Progenitor cell of endocrine pancreas (in vitro differentiated cells): Measurements from ENCODE around the gene ALPI. TPM values are rescaled to one million over a fixed set of nuclear protein-coding genes. Genes with fewer than 3 reads are reported as not detected.
"Not testable (repeated sequence)": the region's sequence is repeated elsewhere in the genome, so short reads cannot be mapped to it uniquely, and the experiment has no call there.

Source experiments
- DNase-seq: peaks from one replicate; pipeline ENCODE4 v3.0.0; 2021; ENCODE audit warnings: low spot score; ENCODE audit not compliant: unreplicated experiment
- H3K27ac Mint-ChIP-seq: 2 replicates; pipeline ENCODE4 v1.8.0; 2021; ENCODE audit warnings: mild to moderate bottlenecking, moderate library complexity, mixed read lengths
- H3K27me3 Mint-ChIP-seq: 2 replicates; pipeline ENCODE4 v1.8.0; 2021; ENCODE audit warnings: mixed read lengths
- H3K36me3 Mint-ChIP-seq: 2 replicates; pipeline ENCODE4 v1.8.0; 2022; ENCODE audit warnings: mixed read lengths; ENCODE audit not compliant: insufficient read depth
- H3K4me1 Mint-ChIP-seq: 2 replicates; pipeline ENCODE4 v1.8.0; 2021; ENCODE audit warnings: low read depth, mixed read lengths
- H3K4me3 Mint-ChIP-seq: 2 replicates; pipeline ENCODE4 v1.8.0; 2021; ENCODE audit warnings: low read depth, mild to moderate bottlenecking, moderate library complexity, mixed read lengths
- H3K9me3 Mint-ChIP-seq: 2 replicates; pipeline ENCODE4 v1.8.0; 2021; ENCODE audit warnings: low read depth, mixed read lengths
- CTCF ChIP-seq: fragments of 200-600 bp; sonication (generic); IDR thresholded peaks from one replicate; pipeline ENCODE4 v1.5.0; 2021; ENCODE audit warnings: antibody characterized with exemption, mild to moderate bottlenecking; ENCODE audit not compliant: unreplicated experiment
- total RNA-seq: library from RNA; stranded (reverse); gene quantifications from 2 replicates; pipeline ENCODE4 v1.2.1, GENCODE V29; 2021

The ALPI gene
- total RNA-seq, 1 donor from 2014 or later, result not detected

- Mint-ChIP-seq H3K27me3 (peaks cover 22% of the 10 kb centered on the region), H3K27ac (no peak overlapping the region), H3K9me3 (no peaks in the 10 kb centered on the region), H3K4me1 (no peaks in the 10 kb centered on the region), H3K4me3 (no peak overlapping the region), H3K36me3 (no peaks in the 10 kb centered on the region)
- TF ChIP-seq CTCF, result peak; percentile 62
- DNase-seq, result no peak
These were observed 16.8 kb upstream of the ALPI start for GRCh38 chr2:232438951-232439757.

GRCh38 chr2:232439758-232440135 is 16.2 kb upstream of the ALPI start:
- H3K36me3 Mint-ChIP-seq, result no peaks in the 10 kb centered on the region
- TF ChIP-seq CTCF, result peak; percentile 46
- H3K4me3 Mint-ChIP-seq, result no peak overlapping the region
- peaks cover 22% of the 10 kb centered on the region for H3K27me3 Mint-ChIP-seq
- H3K4me1 Mint-ChIP-seq, result no peaks in the 10 kb centered on the region
- H3K9me3 Mint-ChIP-seq, result no peaks in the 10 kb centered on the region
- DNase-seq, result no peak
- H3K27ac Mint-ChIP-seq, result no peak overlapping the region

GRCh38 chr2:232440220-232441018 is 15.5 kb upstream of the ALPI start:
- TF ChIP-seq CTCF, result peak; percentile 89
- peaks cover 17% of the 10 kb centered on the region for H3K27me3 Mint-ChIP-seq
- H3K27ac Mint-ChIP-seq, H3K36me3 Mint-ChIP-seq, H3K4me3 Mint-ChIP-seq, H3K9me3 Mint-ChIP-seq, H3K4me1 Mint-ChIP-seq: not testable (repeated sequence)
- peak; percentile 94 for DNase-seq

- no peak overlapping the region for H3K4me3 Mint-ChIP-seq
These were observed 14.8 kb upstream of the ALPI start for GRCh38 chr2:232441147-232441651.

GRCh38 chr2:232441922-232442321 is 14.0 kb upstream of the ALPI start:
- H3K27ac Mint-ChIP-seq, H3K4me3 Mint-ChIP-seq, H3K9me3 Mint-ChIP-seq, H3K4me1 Mint-ChIP-seq, H3K36me3 Mint-ChIP-seq, DNase-seq: not testable (repeated sequence)
- H3K27me3 Mint-ChIP-seq, result peaks cover 17% of the 10 kb centered on the region

More at GRCh38 chr2:232441147-232441651, 14.8 kb upstream of the ALPI start:
- Mint-ChIP-seq H3K27me3 (peaks cover 17% of the 10 kb centered on the region), H3K9me3 (no peaks in the 10 kb centered on the region), H3K4me1 (no peaks in the 10 kb centered on the region), H3K36me3 (no peaks in the 10 kb centered on the region), H3K27ac (no peak overlapping the region)
- no peak for TF ChIP-seq CTCF
- no peak for DNase-seq

GRCh38 chr2:232442431-232442830 is 13.5 kb upstream of the ALPI start:
- not testable (repeated sequence) for H3K27ac Mint-ChIP-seq, H3K4me3 Mint-ChIP-seq, H3K4me1 Mint-ChIP-seq, H3K9me3 Mint-ChIP-seq, DNase-seq, H3K36me3 Mint-ChIP-seq
- peaks cover 17% of the 10 kb centered on the region for H3K27me3 Mint-ChIP-seq

- H3K36me3 Mint-ChIP-seq, DNase-seq, H3K4me3 Mint-ChIP-seq, H3K27ac Mint-ChIP-seq, H3K4me1 Mint-ChIP-seq, H3K9me3 Mint-ChIP-seq: not testable (repeated sequence)
- H3K27me3 Mint-ChIP-seq, result peaks cover 14% of the 10 kb centered on the region
These were observed 12.9 kb upstream of the ALPI start for GRCh38 chr2:232443047-232443446.

GRCh38 chr2:232443669-232444408 is 12.1 kb upstream of the ALPI start:
- H3K9me3 Mint-ChIP-seq, H3K4me1 Mint-ChIP-seq, H3K27ac Mint-ChIP-seq, H3K36me3 Mint-ChIP-seq, H3K4me3 Mint-ChIP-seq, DNase-seq: not testable (repeated sequence)
- peaks cover 10% of the 10 kb centered on the region for H3K27me3 Mint-ChIP-seq
